ENCODE measurements around the gene ARSK.

- TF ChIP-seq, protein P1, sequence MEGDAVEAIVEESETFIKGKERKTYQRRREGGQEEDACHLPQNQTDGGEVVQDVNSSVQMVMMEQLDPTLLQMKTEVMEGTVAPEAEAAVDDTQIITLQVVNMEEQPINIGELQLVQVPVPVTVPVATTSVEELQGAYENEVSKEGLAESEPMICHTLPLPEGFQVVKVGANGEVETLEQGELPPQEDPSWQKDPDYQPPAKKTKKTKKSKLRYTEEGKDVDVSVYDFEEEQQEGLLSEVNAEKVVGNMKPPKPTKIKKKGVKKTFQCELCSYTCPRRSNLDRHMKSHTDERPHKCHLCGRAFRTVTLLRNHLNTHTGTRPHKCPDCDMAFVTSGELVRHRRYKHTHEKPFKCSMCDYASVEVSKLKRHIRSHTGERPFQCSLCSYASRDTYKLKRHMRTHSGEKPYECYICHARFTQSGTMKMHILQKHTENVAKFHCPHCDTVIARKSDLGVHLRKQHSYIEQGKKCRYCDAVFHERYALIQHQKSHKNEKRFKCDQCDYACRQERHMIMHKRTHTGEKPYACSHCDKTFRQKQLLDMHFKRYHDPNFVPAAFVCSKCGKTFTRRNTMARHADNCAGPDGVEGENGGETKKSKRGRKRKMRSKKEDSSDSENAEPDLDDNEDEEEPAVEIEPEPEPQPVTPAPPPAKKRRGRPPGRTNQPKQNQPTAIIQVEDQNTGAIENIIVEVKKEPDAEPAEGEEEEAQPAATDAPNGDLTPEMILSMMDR (IDR thresholded peaks at IDR 0.05; ENCODE audit: low read length) = no peak
- TF ChIP-seq EZH2 (IDR thresholded peaks at IDR 0.05; ENCODE audit: borderline replicate concordance, low read length) = no peak
These were observed 60.2 kb downstream of the ARSK start for GRCh38 chr5:95615164-95615467.

Measured in OCI-LY1 (cell line).